Measurements from ENCODE around the gene ZBED3.

DNA sequence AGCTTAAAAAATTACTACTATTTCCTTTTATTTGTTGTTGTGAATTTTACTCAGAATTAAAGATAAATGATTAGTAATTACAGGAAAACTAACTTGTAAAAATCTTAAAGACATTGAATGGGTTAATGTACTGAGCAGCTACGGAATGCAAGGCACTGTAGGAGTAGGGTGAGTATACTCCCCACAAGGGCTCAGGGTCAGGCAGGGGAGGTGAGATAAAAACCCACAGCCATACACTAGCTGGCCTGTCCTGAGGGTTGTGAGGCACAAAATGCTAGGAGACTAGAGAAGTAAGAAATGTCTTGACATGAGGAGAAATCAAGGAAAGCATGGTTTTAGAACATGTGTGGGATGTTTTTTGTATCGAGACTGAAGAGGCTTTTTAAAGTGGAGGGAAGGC lies 13.4 kb downstream of the ZBED3 start:
- TF ChIP-seq, protein P1, sequence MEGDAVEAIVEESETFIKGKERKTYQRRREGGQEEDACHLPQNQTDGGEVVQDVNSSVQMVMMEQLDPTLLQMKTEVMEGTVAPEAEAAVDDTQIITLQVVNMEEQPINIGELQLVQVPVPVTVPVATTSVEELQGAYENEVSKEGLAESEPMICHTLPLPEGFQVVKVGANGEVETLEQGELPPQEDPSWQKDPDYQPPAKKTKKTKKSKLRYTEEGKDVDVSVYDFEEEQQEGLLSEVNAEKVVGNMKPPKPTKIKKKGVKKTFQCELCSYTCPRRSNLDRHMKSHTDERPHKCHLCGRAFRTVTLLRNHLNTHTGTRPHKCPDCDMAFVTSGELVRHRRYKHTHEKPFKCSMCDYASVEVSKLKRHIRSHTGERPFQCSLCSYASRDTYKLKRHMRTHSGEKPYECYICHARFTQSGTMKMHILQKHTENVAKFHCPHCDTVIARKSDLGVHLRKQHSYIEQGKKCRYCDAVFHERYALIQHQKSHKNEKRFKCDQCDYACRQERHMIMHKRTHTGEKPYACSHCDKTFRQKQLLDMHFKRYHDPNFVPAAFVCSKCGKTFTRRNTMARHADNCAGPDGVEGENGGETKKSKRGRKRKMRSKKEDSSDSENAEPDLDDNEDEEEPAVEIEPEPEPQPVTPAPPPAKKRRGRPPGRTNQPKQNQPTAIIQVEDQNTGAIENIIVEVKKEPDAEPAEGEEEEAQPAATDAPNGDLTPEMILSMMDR (IDR thresholded peaks at IDR 0.05): no peak
- TF ChIP-seq POLR2AphosphoS5 (IDR thresholded peaks at IDR 0.05; ENCODE audit: low read depth, low read length) (no peak), TCF7L2 (IDR thresholded peaks at IDR 0.05; ENCODE audit: low read depth, low read length) (no peak)

All from Panc1 (cell line).